Stimulated activated CD4-positive, alpha-beta T cell treated with anti-CD3 and anti-CD28 coated beads, Interleukin-15, amount 100 ng/mL, for 24 hours (primary cell): ENCODE results near the gene ACTL6B.

Source experiments
- DNase-seq: peaks from one replicate; pipeline ENCODE4 v3.0.0-alpha.2; 2020

ACTL6B gene

GRCh38 chr7:100626530-100627237 is 29.6 kb downstream of the ACTL6B start:
- DNase-seq = peak; percentile 89

DNA sequence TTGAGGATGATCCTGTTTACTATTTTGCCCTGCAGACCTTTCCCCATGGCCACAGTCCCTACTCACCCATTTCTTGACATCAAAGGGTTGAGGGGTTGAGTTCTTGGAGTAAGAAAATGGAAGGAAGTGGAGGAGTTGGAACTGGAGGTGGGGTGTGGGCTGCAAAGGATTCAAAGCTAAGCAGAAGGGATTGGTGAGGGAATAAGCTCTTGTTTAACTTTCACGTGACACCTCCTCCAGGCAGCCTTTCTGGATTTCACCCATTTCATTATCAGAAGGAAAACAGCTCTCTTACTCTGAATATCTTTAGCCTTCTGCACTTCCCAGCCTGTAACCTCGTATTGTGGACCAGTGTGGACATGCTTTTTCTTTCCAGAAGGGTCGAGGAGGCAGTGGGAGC is 30.2 kb downstream of the ACTL6B start:
- no peak for DNase-seq

DNA sequence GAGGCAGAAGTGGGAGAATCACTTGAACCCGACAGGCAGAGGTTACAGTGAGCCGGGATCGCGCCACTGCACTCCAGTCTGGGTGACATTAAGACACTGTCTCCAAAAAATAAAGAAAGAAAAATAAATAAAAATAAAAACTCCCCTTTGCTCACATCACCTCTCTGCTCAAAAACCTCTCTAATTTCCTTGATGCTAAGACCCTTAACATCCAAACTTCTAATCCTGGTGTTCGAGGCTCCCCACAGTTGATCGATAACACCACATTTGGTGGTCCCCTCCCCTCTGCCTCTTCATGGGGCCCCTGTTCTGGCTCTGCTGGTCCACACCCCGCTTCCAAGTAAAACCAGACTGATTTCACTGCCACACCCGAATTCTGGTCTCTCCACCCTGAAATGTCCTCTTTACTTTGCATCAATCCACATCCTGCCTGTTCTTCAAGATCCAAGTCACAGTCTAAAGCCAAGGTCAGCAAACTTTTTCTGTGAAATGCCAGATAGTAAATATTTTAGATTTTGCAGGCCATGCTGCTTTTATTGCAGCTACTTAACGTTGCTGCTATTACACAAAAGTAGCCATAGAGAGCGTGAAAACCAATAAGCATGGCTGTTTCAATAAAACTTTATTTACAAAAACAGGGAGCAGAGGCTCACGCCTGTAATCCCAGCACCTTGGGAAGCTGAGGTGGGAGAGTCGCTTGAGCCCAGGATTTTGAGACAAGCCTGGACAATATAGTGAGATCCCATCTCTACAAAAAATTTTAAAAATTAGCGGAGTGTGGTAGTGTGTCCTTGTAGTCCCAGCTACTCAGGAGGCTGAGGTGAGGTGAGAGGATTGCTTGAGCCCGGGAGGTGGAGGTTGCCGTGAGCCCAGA is 32.1 kb downstream of the ACTL6B start:
- DNase-seq = no peak

DNA sequence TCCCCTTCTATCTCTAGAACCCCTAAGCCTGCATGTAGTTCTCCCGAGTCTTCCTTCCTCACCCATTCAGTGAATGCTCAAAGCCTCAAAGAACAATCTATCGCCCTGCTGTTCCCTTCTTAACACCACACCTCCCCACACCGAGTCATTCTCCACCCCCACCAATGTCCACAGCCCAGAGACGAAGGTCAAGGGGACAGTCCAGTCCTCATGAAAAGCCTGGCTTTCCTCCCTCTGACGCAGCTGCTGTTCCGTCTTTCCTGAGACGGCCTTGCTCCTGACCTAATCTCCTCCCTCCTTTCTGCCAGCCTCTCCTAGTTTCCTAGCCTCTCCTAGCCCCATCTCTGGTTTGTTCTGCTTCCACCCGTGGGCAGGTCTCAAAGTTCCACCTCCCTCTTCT is 34.7 kb downstream of the ACTL6B start:
- DNase-seq = no peak

GRCh38 chr7:100620804-100621203 is 35.4 kb downstream of the ACTL6B start:
- DNase-seq = no peak

GRCh38 chr7:100620239-100620638 is 36.0 kb downstream of the ACTL6B start:
- no peak for DNase-seq

DNA sequence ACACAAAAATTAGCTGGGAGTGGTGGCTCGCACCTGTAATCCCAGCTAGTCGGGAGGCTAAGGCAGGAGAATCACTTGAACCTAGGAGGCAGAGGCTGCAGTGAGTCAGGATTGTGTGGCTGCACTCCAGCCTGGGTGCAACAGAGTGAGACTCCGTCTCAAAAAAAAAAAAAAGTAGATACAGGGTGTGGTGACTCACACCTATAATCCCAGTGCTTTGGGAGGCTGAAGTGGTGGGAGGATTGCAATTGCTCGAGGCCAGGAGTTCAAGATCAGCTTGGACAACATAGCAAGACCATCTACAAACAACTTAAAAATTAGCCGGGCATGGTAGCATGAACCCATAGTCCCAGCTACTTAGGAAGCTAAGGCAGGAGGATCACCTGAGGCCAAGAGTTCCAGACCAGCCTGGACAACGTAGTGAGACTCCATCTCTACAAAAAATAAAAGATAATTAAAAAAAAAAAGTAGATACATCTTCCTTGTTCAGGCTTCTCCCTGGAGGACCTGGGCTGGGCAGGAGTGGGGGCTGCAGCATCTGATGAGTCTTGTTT is 41.9 kb downstream of the ACTL6B start:
- no peak for DNase-seq

DNA sequence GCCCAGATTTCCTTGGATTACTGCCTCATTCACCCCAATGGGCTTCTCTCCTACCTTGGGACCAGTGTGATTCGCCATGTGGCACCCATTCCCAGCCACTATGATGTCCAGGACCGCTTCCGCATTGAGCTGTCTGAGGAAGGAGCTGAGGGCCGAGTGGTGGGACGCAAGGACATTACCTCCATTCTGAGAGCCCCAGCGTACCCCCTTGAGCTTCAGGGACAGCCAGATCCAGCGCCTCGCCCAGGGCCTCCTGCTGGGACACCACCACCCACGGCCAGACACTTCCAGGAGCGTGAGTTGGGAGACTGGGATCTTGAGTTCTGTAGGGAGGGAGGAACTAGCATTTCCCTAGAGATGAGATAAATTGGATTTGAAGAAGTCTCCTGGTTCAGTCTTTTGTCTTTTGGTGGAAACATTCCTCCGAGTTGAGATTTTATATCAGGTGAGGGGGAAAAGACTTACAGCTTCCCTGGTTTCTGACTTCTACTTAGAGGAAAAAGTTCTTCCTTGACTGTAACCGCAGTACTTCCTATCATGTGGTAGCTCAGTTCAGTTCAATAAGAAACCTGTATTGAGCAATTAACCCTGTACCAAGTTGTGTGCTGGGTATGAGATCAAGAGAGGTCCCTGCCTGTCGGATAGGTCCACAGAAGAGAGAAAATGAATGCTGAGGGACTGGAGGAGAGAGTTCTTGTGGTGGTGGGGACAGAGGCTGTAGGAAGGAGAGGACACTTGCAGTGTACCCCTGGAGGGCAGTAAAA is 42.7 kb downstream of the ACTL6B start:
- no peak for DNase-seq

DNA sequence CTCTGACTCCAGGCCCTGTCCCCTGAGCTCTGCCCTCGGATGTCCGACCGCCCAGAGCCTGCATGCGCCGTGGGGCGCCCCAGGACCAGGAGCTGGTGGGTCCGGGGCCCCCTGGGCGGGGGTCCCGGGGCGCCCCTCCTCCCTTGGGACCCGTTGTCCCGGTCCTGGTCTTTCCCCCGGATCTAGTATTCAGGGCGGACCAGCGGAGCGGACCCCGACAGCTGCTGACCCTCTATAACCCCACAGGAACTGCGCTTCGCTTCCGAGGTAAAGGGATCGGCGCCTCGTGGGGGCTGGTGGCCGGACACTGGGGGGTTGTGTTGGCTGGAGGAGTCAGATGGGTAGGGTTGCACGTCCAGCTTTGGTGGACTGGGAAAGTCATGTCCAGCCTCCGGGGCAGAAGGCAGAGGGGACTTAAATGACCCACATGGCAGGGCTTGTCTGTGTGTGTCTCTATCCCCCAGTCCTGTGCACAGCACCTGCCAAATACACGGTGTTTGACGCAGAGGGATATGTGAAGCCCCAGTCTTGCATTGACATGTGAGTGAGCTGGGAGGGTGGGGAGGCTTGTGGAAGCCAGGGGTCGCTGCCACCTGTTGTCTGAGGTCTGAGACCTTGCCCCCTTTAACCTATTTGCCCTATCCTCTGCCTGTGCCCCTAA is 43.4 kb downstream of the ACTL6B start:
- no peak for DNase-seq

DNA sequence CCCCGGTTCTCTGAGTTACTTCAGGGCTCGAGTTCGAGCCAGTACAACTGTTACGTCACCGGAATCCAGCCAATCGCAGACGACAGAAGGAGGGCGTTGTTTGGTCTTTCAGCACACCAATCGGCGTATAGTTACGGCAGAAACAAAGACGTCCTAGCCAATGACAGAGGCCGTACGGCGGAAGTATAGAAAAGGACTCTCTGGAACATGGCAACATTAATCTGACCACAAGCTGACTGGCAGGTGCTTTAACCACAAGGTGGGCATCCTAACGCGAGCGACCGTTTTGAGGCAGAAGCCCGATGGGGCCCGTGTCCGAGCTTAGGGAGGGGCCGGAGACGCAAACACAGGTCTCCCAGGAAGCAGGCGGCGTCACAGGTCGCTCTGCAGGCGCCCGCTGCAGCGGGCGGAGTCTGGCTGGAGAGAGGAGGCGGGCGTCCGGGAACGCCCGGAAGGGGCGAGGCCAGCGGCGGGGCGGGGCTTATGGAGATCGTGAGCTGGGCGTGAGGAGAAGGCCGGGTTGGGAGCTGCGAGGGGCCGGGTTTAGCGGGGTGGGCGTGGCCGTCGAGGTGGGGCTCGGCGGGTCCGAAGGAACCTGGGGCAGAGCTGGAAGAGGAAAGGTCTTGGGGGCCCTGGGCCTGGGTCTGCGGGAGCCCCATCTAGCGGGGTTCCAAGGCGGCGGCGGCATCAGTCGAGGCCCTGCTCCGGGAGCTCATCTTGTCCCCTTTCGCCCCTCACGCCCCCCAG is 44.1 kb downstream of the ACTL6B start, which contains the start of gene MOSPD3:
Gene MOSPD3, plus strand, starts transcription at position 558 of the 747 bp plus-strand sequence. CDS start 252 bp downstream, outside the sequence.
- DNase-seq = peak; percentile 99

DNA sequence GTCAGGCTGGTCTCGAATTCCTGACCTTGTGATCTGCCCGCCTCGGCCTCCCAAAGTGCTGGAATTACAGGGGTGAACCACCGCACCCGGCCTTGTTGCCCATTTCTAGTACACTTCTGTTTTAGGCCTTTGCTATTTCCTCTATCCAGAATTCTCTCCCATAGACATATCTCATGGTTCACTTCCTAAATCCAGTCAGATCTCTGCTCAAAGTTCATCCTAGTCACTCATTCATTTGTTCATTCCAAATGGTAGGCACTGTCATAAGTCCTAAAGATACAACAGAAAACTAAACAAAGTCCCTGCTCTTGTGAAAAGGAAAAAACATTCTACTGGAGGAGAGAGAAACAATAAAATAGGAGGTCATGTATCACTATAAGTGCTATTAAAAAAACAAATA is 46.3 kb downstream of the ACTL6B start:
- no peak for DNase-seq

DNA sequence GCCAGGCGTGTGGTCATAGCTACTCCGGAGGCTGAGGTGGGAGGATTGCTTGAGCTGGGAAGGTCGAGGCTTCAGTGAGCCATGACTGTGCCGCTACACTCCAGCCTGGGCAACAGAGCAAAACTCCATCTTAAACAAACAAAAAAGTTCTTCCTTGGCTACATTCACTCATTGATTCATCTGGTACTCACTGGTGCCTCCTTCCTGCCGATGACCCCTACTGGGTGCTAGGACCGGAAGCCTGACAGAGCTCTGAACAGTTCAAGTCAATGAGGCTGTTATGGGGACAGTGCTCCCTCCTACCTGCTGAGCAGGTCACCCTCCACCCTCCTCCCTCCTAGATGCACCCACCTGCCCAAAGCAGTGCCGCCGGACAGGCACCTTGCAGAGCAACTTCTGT is 49.1 kb downstream of the ACTL6B start:
- DNase-seq = no peak

- no peak for DNase-seq
Observed at GRCh38 chr7:100606313-100606712, 49.9 kb downstream of the ACTL6B start.

DNA sequence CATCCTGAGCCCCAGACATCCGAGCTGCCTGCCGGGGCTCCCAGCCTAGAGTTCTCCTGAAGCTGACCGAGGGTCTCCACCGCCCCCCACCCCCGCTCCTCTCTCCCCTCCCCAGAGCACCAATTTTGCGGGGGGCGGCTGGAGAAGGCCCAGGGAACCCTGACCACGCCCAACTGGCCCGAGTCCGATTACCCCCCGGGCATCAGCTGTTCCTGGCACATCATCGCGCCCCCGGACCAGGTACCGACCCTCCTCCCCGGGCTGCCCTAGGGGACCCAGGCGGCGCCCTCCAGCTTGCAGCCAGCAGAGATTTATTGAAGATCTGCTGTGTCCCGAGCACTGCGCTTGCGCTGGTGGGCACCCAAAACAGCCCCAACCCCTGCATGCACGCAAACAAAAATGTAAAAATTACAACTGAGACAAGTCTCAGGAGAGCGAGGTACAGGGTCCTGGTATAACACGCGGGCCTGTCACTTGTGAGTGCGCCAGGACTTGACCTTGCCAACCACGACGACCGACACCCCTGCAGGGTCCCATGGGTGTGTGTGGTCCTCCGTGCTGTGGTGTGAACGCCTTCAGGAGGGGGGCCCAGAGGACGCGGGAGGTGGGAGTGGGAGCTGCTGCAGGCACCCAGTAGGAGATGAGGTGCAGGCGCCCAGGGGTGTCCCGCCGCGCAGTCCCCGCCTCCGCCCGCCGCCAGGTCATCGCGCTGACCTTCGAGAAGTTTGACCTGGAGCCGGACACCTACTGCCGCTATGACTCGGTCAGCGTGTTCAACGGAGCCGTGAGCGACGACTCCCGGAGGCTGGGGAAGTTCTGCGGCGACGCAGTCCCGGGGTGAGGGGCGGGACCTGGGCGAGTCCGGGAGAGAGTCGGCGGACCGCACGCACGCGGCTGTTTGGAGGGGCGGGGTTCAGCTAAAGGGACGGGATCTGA is 51.0 kb downstream of the ACTL6B start:
- peak; percentile 73 for DNase-seq

DNA sequence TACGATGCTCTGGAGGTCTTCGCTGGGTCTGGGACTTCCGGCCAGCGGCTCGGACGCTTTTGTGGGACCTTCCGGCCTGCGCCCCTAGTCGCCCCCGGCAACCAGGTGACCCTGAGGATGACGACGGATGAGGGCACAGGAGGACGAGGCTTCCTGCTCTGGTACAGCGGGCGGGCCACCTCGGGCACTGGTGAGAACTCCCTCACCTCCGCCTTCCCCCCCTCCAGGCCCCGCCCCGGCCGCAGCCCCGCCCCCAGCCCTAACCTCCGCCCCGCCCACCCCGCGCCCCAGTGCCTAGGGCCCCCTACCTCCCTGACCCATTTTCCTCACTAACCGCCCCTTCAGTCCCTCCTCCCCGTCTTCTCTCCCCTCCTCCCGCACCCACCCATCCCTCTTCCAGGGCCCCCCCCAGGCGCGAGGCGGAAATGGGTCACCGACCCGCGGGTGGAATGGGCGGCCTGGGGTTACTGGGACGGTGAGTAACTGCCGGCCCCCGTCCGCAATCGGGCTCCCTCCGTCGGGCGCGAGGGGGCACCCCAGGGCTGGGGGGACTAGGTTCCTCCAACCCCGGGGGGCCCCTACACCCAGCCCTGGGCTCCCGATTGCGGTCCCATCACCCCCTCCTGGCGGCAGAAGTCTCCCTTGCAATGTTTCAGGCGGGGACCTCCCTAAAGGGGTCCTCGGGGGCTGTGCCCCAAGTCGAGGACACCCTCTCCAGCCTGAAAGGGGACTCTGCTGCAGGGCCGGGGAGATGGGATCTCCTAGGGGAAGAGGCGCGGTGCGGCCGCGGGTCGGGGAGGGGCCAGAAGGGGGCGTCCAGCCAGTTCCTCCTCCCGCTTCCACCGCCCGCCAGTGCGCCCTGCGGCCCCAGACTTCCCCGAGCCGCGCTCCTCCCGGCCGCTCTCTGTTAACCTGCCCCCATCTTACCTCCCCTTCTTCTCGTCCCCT is 51.9 kb downstream of the ACTL6B start:
- DNase-seq = peak; percentile 82

DNA sequence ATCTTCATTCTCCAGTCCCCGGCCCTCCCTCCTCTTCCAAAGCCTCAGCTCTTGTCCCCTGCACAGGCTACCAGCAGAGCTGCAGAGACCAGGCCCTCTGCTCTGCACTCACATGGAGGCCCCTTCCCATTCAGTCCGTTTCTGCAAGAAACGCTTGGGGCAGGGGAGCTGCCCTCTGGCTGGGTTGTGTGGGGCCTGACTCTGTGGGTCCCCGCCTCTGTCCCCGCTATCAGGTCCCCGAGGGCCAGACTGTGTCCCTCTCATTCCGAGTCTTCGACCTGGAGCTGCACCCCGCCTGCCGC is 52.6 kb downstream of the ACTL6B start:
- DNase-seq = no peak

DNA sequence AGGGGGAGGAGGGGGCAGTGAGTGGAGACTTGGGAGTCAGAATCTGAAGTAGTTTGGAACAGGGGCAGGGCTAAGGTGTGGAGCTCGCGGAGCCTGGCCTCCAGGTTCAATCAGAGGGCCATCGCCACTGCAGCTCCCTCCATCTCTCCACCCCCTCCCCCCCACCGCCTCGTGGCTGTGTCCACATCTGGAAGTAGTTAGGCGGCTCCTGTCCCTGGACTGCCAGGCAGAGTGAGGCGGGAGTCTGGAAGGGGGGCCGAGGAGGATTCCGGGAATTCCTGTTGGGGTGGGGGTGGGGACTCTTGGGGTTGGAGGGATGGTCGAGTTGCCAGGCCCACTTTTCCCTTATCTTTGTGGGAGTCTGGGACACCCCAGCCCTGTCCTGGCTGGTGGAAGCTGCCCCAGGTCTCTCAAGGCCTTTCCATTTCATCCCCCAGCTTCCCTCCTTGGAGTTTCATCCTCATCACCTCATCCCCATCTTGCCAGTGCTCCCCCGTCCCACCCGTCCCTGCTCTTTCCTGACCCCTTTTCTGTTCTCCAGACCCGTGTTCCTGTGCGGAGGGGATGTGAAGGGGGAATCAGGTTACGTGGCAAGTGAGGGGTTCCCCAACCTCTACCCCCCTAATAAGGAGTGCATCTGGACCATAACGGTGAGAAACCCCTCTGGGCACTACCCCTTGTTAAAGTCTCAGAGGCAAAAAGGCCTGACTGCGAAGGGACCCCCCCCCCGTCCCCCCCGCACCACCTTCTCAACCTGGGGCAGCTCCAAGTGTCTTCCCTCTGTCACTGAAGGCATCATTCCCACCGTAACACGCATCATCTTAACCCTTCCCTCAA is 53.1 kb downstream of the ACTL6B start:
- DNase-seq = no peak

- no peak for DNase-seq
Observed at GRCh38 chr7:100600730-100601038, 55.6 kb downstream of the ACTL6B start.
